H9 (cell line): Measurements from ENCODE around the gene OGFOD3. TPM values are rescaled to one million over a fixed set of nuclear protein-coding genes. Genes with fewer than 3 reads are reported as not detected.

Source experiments
- DNase-seq: peaks from one replicate; pipeline ENCODE4 v3.0.0-alpha.2; 2017
- H2AFZ ChIP-seq: one replicate; pipeline ENCODE4 v1.6.1; 2013; ENCODE audit warnings: mild to moderate bottlenecking, low read length, control low read depth, moderate library complexity
- H2AK5ac ChIP-seq: 2 replicates; pipeline ENCODE4 v1.6.1; 2013; ENCODE audit warnings: low read length, control low read depth, mixed read lengths; ENCODE audit not compliant: insufficient read length
- H2BK120ac ChIP-seq: one replicate; pipeline ENCODE4 v1.6.1; 2013; ENCODE audit warnings: low read depth, mild to moderate bottlenecking, low read length, control low read depth, inconsistent platforms; ENCODE audit not compliant: poor library complexity, severe bottlenecking
- H2BK12ac ChIP-seq: 2 replicates; pipeline ENCODE4 v1.6.1; 2013; ENCODE audit warnings: low read length, control low read depth, mixed read lengths, low read depth; ENCODE audit not compliant: insufficient read length
- H2BK15ac ChIP-seq: 2 replicates; pipeline ENCODE4 v1.6.1; 2013; ENCODE audit warnings: low read depth, low read length, control low read depth
- H2BK20ac ChIP-seq: one replicate; pipeline ENCODE4 v1.6.1; 2013; ENCODE audit warnings: low read depth, mild to moderate bottlenecking, low read length, control low read depth, inconsistent platforms; ENCODE audit not compliant: poor library complexity, severe bottlenecking
- H2BK5ac ChIP-seq: 2 replicates; pipeline ENCODE4 v1.6.1; 2013; ENCODE audit warnings: low read length, control low read depth, mixed read lengths; ENCODE audit not compliant: insufficient read length
- H3K14ac ChIP-seq: 2 replicates; pipeline ENCODE4 v1.6.1; 2013; ENCODE audit warnings: low read length, control low read depth; ENCODE audit not compliant: insufficient read depth
- H3K18ac ChIP-seq: 2 replicates; pipeline ENCODE4 v1.6.1; 2013; ENCODE audit warnings: low read depth, mild to moderate bottlenecking, mixed read lengths, low read length, control low read depth; ENCODE audit not compliant: insufficient read length
- H3K23ac ChIP-seq: 2 replicates; pipeline ENCODE4 v1.6.1; 2013; ENCODE audit warnings: low read length, control low read depth, mixed read lengths, low read depth; ENCODE audit not compliant: insufficient read length
- H3K23me2 ChIP-seq: 2 replicates; pipeline ENCODE4 v1.6.1; 2013; ENCODE audit warnings: low read depth, mild to moderate bottlenecking, mixed read lengths, low read length, control low read depth; ENCODE audit not compliant: insufficient read length, poor library complexity, severe bottlenecking
- H3K27ac ChIP-seq: 2 replicates; pipeline ENCODE4 v1.5.1; 2013; ENCODE audit warnings: low read length, control low read depth, mixed read lengths, low read depth; ENCODE audit not compliant: insufficient read length
- H3K27me3 ChIP-seq: 2 replicates; pipeline ENCODE4 v1.6.1; 2013; ENCODE audit warnings: low read length, control low read depth, inconsistent platforms; ENCODE audit not compliant: insufficient read depth
- H3K4ac ChIP-seq: 2 replicates; pipeline ENCODE4 v1.6.1; 2013; ENCODE audit warnings: low read depth, mild to moderate bottlenecking, control low read depth, inconsistent platforms, low read length, moderate library complexity
- H3K4me1 ChIP-seq: 2 replicates; pipeline ENCODE4 v1.6.1; 2013; ENCODE audit warnings: low read length, control low read depth, inconsistent platforms; ENCODE audit not compliant: insufficient read depth
- H3K4me2 ChIP-seq: 2 replicates; pipeline ENCODE4 v1.6.1; 2013; ENCODE audit warnings: low read length, control low read depth, mixed read lengths; ENCODE audit not compliant: insufficient read length, insufficient read depth
- H3K56ac ChIP-seq: 2 replicates; pipeline ENCODE4 v1.6.1; 2013; ENCODE audit warnings: low read depth, mild to moderate bottlenecking, mixed read lengths, low read length, control low read depth; ENCODE audit not compliant: insufficient read length
- H3K79me1 ChIP-seq: 2 replicates; pipeline ENCODE4 v1.6.1; 2013; ENCODE audit warnings: low read depth, mild to moderate bottlenecking, moderate library complexity, low read length, control low read depth, inconsistent platforms; ENCODE audit not compliant: insufficient read depth, poor library complexity, severe bottlenecking
- H3K79me2 ChIP-seq: 2 replicates; pipeline ENCODE4 v1.6.1; 2013; ENCODE audit warnings: low read length, control low read depth, inconsistent platforms; ENCODE audit not compliant: insufficient read depth
- H3K9ac ChIP-seq: 2 replicates; pipeline ENCODE4 v1.6.1; 2013; ENCODE audit warnings: low read length, control low read depth, mixed read lengths; ENCODE audit not compliant: insufficient read length; ENCODE audit errors: extremely low read depth
- H3K9me3 ChIP-seq: one replicate; pipeline ENCODE4 v1.6.1; 2013; ENCODE audit warnings: low read depth, low read length, inconsistent platforms; ENCODE audit not compliant: control insufficient read depth
- H3T11ph ChIP-seq: one replicate; pipeline ENCODE4 v1.6.1; 2013; ENCODE audit warnings: mild to moderate bottlenecking, low read length, control low read depth, inconsistent platforms
- H4K20me1 ChIP-seq: one replicate; pipeline ENCODE4 v1.6.1; 2013; ENCODE audit not compliant: control insufficient read depth, insufficient read length, insufficient read depth
- H4K5ac ChIP-seq: 2 replicates; pipeline ENCODE4 v1.6.1; 2013; ENCODE audit warnings: low read depth, mild to moderate bottlenecking, mixed read lengths, low read length, control low read depth; ENCODE audit not compliant: insufficient read length
- H4K8ac ChIP-seq: replicated peaks from 2 replicates; pipeline ENCODE4 v1.6.1; 2013; ENCODE audit warnings: low read length, control low read depth, mixed read lengths, low read depth; ENCODE audit not compliant: insufficient read length
- H4K91ac ChIP-seq: 2 replicates; pipeline ENCODE4 v1.6.1; 2013; ENCODE audit warnings: low read depth, mild to moderate bottlenecking, moderate library complexity, mixed read lengths, low read length, control low read depth; ENCODE audit not compliant: insufficient read length
- H3K27ac Mint-ChIP-seq, 3 experiments: 2 replicates in 2 of 3; 3 replicates in 1 of 3; pipeline ENCODE4 v1.8.0; 2020 to 2021; ENCODE audit warnings: mixed read lengths in 3 of 3, mild to moderate bottlenecking in 1 of 3, moderate library complexity in 1 of 3
- H3K27me3 Mint-ChIP-seq: 2 replicates; pipeline ENCODE4 v1.8.0; 2021; ENCODE audit warnings: low read depth, mild to moderate bottlenecking, moderate library complexity, mixed read lengths
- H3K36me3 Mint-ChIP-seq, 3 experiments: 2 replicates in 2 of 3; 3 replicates in 1 of 3; pipeline ENCODE4 v1.8.0; 2020 to 2021; ENCODE audit warnings: low read depth in 3 of 3, mixed read lengths in 3 of 3; ENCODE audit not compliant: insufficient read depth in 1 of 3
- H3K4me1 Mint-ChIP-seq, 2 experiments: 2 replicates each; pipeline ENCODE4 v1.8.0; 2020; ENCODE audit warnings: mixed read lengths in 2 of 2
- H3K4me3 Mint-ChIP-seq, 2 experiments: 2 replicates in 1 of 2; 3 replicates in 1 of 2; pipeline ENCODE4 v1.8.0; 2020 to 2021; ENCODE audit warnings: mild to moderate bottlenecking in 2 of 2, mixed read lengths in 2 of 2, moderate library complexity in 1 of 2
- H3K9me3 Mint-ChIP-seq, 2 experiments: 2 replicates in 1 of 2; 3 replicates in 1 of 2; pipeline ENCODE4 v1.8.0; 2020; ENCODE audit warnings: mild to moderate bottlenecking in 2 of 2, mixed read lengths in 2 of 2, moderate library complexity in 1 of 2
- WGBS: extraction: QIAGEN DNeasy Blood & Tissue Kit; methylation state at CpG from one replicate; pipeline ENCODE4 v1.1.7; 2013; ENCODE audit warnings: missing lambda C conversion rate, low lambda C conversion rate, mixed read lengths; ENCODE audit not compliant: insufficient read length; ENCODE audit errors: extremely low coverage; 5-methylcytosine and 5-hydroxymethylcytosine counted together
- total RNA-seq: library from RNA; stranded (reverse); gene quantifications from 2 replicates; pipeline ENCODE4 v1.2.1, GENCODE V29; 2021
- TF ChIP-seq, protein P1 (sequence below): fragments of 200-600 bp; sonication (generic); conservative IDR thresholded peaks from 3 replicates; pipeline ENCODE4 v1.8.0; 2021; ENCODE audit warnings: antibody characterized with exemption, mild to moderate bottlenecking

OGFOD3 gene
- total RNA-seq, 1 experiment from 2014 or later, result 27.8 TPM

GRCh38 chr17:82406131-82406671 is 12.2 kb downstream of the OGFOD3 start:
- no peak overlapping the region for H2BK15ac ChIP-seq
- H4K8ac ChIP-seq, result no peak overlapping the region
- Mint-ChIP-seq H3K27ac (no peak overlapping the region), H3K9me3 (no peaks in the 10 kb centered on the region), H3K4me3 (no peak overlapping the region), H3K4me1 (no peaks in the 10 kb centered on the region), H3K27me3 (no peaks in the 10 kb centered on the region), H3K36me3 (peaks cover 4 to 25% (median 15%) of the 10 kb centered on the region in 3 experiments; a peak in 6 of 7 replicates)
- H2BK20ac ChIP-seq, result no peak overlapping the region
- no peak overlapping the region for H2BK120ac ChIP-seq
- H2BK5ac ChIP-seq, result no peak overlapping the region
- H3K27ac ChIP-seq, result no peak overlapping the region
- TF ChIP-seq, protein P1, sequence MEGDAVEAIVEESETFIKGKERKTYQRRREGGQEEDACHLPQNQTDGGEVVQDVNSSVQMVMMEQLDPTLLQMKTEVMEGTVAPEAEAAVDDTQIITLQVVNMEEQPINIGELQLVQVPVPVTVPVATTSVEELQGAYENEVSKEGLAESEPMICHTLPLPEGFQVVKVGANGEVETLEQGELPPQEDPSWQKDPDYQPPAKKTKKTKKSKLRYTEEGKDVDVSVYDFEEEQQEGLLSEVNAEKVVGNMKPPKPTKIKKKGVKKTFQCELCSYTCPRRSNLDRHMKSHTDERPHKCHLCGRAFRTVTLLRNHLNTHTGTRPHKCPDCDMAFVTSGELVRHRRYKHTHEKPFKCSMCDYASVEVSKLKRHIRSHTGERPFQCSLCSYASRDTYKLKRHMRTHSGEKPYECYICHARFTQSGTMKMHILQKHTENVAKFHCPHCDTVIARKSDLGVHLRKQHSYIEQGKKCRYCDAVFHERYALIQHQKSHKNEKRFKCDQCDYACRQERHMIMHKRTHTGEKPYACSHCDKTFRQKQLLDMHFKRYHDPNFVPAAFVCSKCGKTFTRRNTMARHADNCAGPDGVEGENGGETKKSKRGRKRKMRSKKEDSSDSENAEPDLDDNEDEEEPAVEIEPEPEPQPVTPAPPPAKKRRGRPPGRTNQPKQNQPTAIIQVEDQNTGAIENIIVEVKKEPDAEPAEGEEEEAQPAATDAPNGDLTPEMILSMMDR, result no peak
- H3K23me2 ChIP-seq, result no peaks in the 10 kb centered on the region
- H3K9me3 ChIP-seq, result no peaks in the 10 kb centered on the region
- no peak for DNase-seq
- H4K5ac ChIP-seq, result no peak overlapping the region
- H2AFZ ChIP-seq, result no peak overlapping the region
- no peak overlapping the region for H3K14ac ChIP-seq
- no CpG with 5 or more reads among the region's 14 CpGs for WGBS
- H2BK12ac ChIP-seq, result no peak overlapping the region
- H3K4ac ChIP-seq, result no peak overlapping the region
- no peak overlapping the region for H3T11ph ChIP-seq
- no peaks in the 10 kb centered on the region for H3K79me2 ChIP-seq
- no peaks in the 10 kb centered on the region for H3K4me1 ChIP-seq
- H4K91ac ChIP-seq, result no peak overlapping the region
- H3K18ac ChIP-seq, result no peak overlapping the region
- H3K4me2 ChIP-seq, result no peak overlapping the region
- no peaks in the 10 kb centered on the region for H3K79me1 ChIP-seq
- H3K9ac ChIP-seq, result no peak overlapping the region
- H3K56ac ChIP-seq, result no peak overlapping the region
- no peak overlapping the region for H2AK5ac ChIP-seq
- H3K23ac ChIP-seq, result no peak overlapping the region
- H4K20me1 ChIP-seq, result no peaks in the 10 kb centered on the region
- no peaks in the 10 kb centered on the region for H3K27me3 ChIP-seq
